ENCODE measurements around the gene SOCS7. TPM values are rescaled to one million over a fixed set of nuclear protein-coding genes. Genes with fewer than 3 reads are reported as not detected.

SOCS7 gene
- polyA plus RNA-seq, 3 donors, result 0.14 to 13.2 (median 0.15) TPM

GRCh38 chr17:38345743-38346142, 5.9 kb upstream of the SOCS7 start:
- Mint-ChIP-seq H3K27me3 (ENCODE audit: low read depth in 3 of 3) (peaks cover 1 to 3% (median 1%) of the 10 kb centered on the region in 3 donors), H3K9me3 (no peaks in the 10 kb centered on the region), H3K27ac (no peak overlapping the region), H3K4me3 (no peak overlapping the region), H3K4me1 (peaks cover 2% of the 10 kb centered on the region), H3K36me3 (no peaks in the 10 kb centered on the region)
- Histone ChIP-seq H2AFZ (ENCODE audit: insufficient read depth, low read depth, low read length, poor library complexity, severe bottlenecking) (no peak overlapping the region), H4K20me1 (ENCODE audit: insufficient read depth, low read length) (no peaks in the 10 kb centered on the region), H3K4me3 (replicated peaks in 1 of 3; ENCODE audit: low read depth in 2 of 3, low read length in 3 of 3) (no peak overlapping the region), H3K36me3 (replicated peaks in 1 of 2; ENCODE audit: control insufficient read depth in 1 of 2, insufficient read depth in 2 of 2, low read length in 2 of 2) (no peaks in the 10 kb centered on the region), H3K4me2 (replicated peaks; ENCODE audit: extremely low read depth, low read length, poor library complexity, severe bottlenecking) (no peak overlapping the region), H3K4me1 (ENCODE audit: control insufficient read depth in 1 of 2, insufficient read depth in 2 of 2, low read length in 2 of 2) (peaks cover 0 to under 1% of the 10 kb centered on the region in 2 donors), H3K9ac (ENCODE audit: insufficient read depth, low read length, poor library complexity, severe bottlenecking) (no peak overlapping the region), H3K27me3 (ENCODE audit: control insufficient read depth in 2 of 2, insufficient read depth in 2 of 2, low read length in 2 of 2) (no peaks in the 10 kb centered on the region), H3K27ac (ENCODE audit: low read depth in 1 of 2, low read length in 2 of 2) (no peak overlapping the region), H3K9me3 (replicated peaks in 1 of 2; ENCODE audit: control insufficient read depth in 1 of 2, insufficient read depth in 1 of 2, low read length in 2 of 2) (no peaks in the 10 kb centered on the region), H3K79me2 (ENCODE audit: insufficient read depth, low read length) (no peaks in the 10 kb centered on the region)
- no peak for DNase-seq
- intact Hi-C loops (cut with micrococcal nuclease), result no loop called here
- TF ChIP-seq, protein P1, sequence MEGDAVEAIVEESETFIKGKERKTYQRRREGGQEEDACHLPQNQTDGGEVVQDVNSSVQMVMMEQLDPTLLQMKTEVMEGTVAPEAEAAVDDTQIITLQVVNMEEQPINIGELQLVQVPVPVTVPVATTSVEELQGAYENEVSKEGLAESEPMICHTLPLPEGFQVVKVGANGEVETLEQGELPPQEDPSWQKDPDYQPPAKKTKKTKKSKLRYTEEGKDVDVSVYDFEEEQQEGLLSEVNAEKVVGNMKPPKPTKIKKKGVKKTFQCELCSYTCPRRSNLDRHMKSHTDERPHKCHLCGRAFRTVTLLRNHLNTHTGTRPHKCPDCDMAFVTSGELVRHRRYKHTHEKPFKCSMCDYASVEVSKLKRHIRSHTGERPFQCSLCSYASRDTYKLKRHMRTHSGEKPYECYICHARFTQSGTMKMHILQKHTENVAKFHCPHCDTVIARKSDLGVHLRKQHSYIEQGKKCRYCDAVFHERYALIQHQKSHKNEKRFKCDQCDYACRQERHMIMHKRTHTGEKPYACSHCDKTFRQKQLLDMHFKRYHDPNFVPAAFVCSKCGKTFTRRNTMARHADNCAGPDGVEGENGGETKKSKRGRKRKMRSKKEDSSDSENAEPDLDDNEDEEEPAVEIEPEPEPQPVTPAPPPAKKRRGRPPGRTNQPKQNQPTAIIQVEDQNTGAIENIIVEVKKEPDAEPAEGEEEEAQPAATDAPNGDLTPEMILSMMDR (IDR thresholded peaks at IDR 0.05), result no peak
- 95% methylated on average over 7 of the region's 7 CpGs for WGBS (ENCODE audit: insufficient coverage)

GRCh38 chr17:38349097-38349730, 2.4 kb upstream of the SOCS7 start:
- Histone ChIP-seq H3K27ac (ENCODE audit: low read depth in 1 of 2, low read length in 2 of 2) (no peak overlapping the region), H3K4me2 (replicated peaks; ENCODE audit: extremely low read depth, low read length, poor library complexity, severe bottlenecking) (no peak overlapping the region), H2AFZ (ENCODE audit: insufficient read depth, low read depth, low read length, poor library complexity, severe bottlenecking) (no peak overlapping the region), H3K27me3 (ENCODE audit: control insufficient read depth in 2 of 2, insufficient read depth in 2 of 2, low read length in 2 of 2) (no peaks in the 10 kb centered on the region), H3K9me3 (replicated peaks in 1 of 2; ENCODE audit: control insufficient read depth in 1 of 2, insufficient read depth in 1 of 2, low read length in 2 of 2) (no peaks in the 10 kb centered on the region), H3K4me3 (replicated peaks in 1 of 3; ENCODE audit: low read depth in 2 of 3, low read length in 3 of 3) (no peak overlapping the region), H4K20me1 (ENCODE audit: insufficient read depth, low read length) (peaks cover 9% of the 10 kb centered on the region), H3K79me2 (ENCODE audit: insufficient read depth, low read length) (peaks cover 18% of the 10 kb centered on the region), H3K4me1 (ENCODE audit: control insufficient read depth in 1 of 2, insufficient read depth in 2 of 2, low read length in 2 of 2) (peaks cover 17 to 25% of the 10 kb centered on the region in 2 donors), H3K9ac (ENCODE audit: insufficient read depth, low read length, poor library complexity, severe bottlenecking) (no peak overlapping the region), H3K36me3 (replicated peaks in 1 of 2; ENCODE audit: control insufficient read depth in 1 of 2, insufficient read depth in 2 of 2, low read length in 2 of 2) (no peaks in the 10 kb centered on the region)
- Mint-ChIP-seq H3K4me1 (peaks cover 22% of the 10 kb centered on the region), H3K9me3 (no peaks in the 10 kb centered on the region), H3K4me3 (no peak overlapping the region), H3K27ac (peak overlapping the region in 2 of 7 donors; percentile 51 to 81), H3K27me3 (ENCODE audit: low read depth in 3 of 3) (peaks cover 0 to 2% (median 1%) of the 10 kb centered on the region in 3 donors), H3K36me3 (no peaks in the 10 kb centered on the region)
- DNase-seq, result peak; percentile 67 to 72 (median 72)
- TF ChIP-seq, protein P1 (IDR thresholded peaks at IDR 0.05), result peak; percentile 85
- intact Hi-C loops (cut with micrococcal nuclease), result loop anchor here (1.0 kb wide), 1 partner anchor 65 kb away; no protein-coding TSS in a partner anchor
- 33% methylated on average over 3 of the region's 8 CpGs for WGBS (ENCODE audit: insufficient coverage)
